Duodenal mucosa (tissue), 2 donors: Measurements from ENCODE around the gene CIDEB.
A peak's percentile ranks its signal among the peaks of the same experiment; 100 is the strongest.

Source experiments
- H3K27ac ChIP-seq: one replicate; pipeline ENCODE4 v1.7.0; 2013; ENCODE audit warnings: low read depth, low read length
- H3K27me3 ChIP-seq, 2 donors: one replicate each; pipeline ENCODE4 v1.7.0; 2013; ENCODE audit warnings: low read length in 2 of 2, control low read depth in 1 of 2; ENCODE audit not compliant: insufficient read depth in 2 of 2, control insufficient read depth in 1 of 2
- H3K36me3 ChIP-seq, 2 donors: one replicate each; pipeline ENCODE4 v1.7.0; 2013; ENCODE audit warnings: low read length in 2 of 2, control low read depth in 1 of 2; ENCODE audit not compliant: insufficient read depth in 2 of 2, control insufficient read depth in 1 of 2
- H3K4me1 ChIP-seq, 2 donors: one replicate each; pipeline ENCODE4 v1.7.0; 2013; ENCODE audit warnings: low read length in 2 of 2, control low read depth in 1 of 2; ENCODE audit not compliant: insufficient read depth in 2 of 2, control insufficient read depth in 1 of 2
- H3K4me3 ChIP-seq, 2 donors: one replicate each; pipeline ENCODE4 v1.7.0; 2013; ENCODE audit warnings: low read length in 2 of 2, low read depth in 1 of 2
- H3K9ac ChIP-seq, 2 donors: one replicate each; pipeline ENCODE4 v1.7.0; 2013; ENCODE audit warnings: low read length in 2 of 2, low read depth in 1 of 2
- H3K9me3 ChIP-seq, 2 donors: one replicate each; pipeline ENCODE4 v1.7.0; 2013; ENCODE audit warnings: low read length in 2 of 2, control low read depth in 1 of 2; ENCODE audit not compliant: control insufficient read depth in 1 of 2

The CIDEB gene

GRCh38 chr14:24307156-24307574 lies 612 bp downstream of the CIDEB start:
- Histone ChIP-seq H3K9ac (peak overlapping the region; percentile 55 to 71), H3K4me1 (peaks cover 56 to 78% of the 10 kb centered on the region in 2 donors), H3K4me3 (peak overlapping the region; percentile 65 to 70), H3K36me3 (peaks cover 36 to 43% of the 10 kb centered on the region in 2 donors), H3K27me3 (no peaks in the 10 kb centered on the region), H3K27ac (peak overlapping the region; percentile 74), H3K9me3 (no peaks in the 10 kb centered on the region)

- Histone ChIP-seq H3K9ac (peak overlapping the region in 1 of 2 donors; percentile 8), H3K9me3 (no peaks in the 10 kb centered on the region), H3K27ac (peak overlapping the region; percentile 57), H3K27me3 (no peaks in the 10 kb centered on the region), H3K4me3 (no peak overlapping the region), H3K36me3 (peaks cover 45 to 54% of the 10 kb centered on the region in 2 donors), H3K4me1 (peaks cover 54 to 74% of the 10 kb centered on the region in 2 donors)
Measured at GRCh38 chr14:24304019-24304387, 3.8 kb downstream of the CIDEB start.

DNA sequence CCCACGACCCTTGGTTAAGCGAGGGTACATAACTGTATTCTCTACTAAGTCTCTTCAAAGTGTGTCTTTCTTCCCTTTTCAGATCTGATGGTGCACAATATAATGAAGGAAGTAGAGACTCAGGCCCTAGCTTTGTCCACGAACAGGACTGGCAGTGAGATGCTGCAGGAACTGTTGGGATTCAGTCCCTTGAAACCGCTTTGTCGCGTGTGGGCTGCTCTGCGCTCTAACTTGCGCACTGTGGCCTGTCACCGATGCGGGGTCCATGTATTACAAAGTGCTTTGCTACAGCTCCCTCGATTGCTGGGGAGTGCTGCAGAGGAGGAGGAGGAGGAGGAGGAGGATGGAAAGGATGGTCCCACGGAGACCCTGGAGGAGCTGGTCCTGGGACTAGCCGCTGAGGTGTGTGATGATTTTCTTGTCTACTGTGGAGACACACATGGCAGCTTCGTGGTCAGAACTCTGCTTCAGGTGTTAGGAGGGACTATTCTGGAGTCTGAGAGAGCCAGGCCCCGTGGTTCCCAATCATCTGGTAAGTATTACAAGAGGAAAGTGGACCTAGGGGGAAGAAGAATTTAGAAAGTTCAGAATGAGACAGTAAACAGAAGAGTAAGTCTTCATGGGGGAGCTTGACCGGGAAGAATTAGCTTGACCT lies 7.3 kb downstream of the CIDEB start:
- Histone ChIP-seq H3K36me3 (peaks cover 46 to 56% of the 10 kb centered on the region in 2 donors), H3K9me3 (no peaks in the 10 kb centered on the region), H3K27me3 (no peaks in the 10 kb centered on the region), H3K9ac (peak overlapping the region; percentile 97 to 99), H3K27ac (peak overlapping the region; percentile 71), H3K4me1 (peaks cover 60 to 70% of the 10 kb centered on the region in 2 donors), H3K4me3 (peak overlapping the region; percentile 85 to 93)

GRCh38 chr14:24299255-24300191 lies 8.3 kb downstream of the CIDEB start, which contains the start of the genes DHRS1 and NOP9:
TSS of gene DHRS1 (minus strand) at chr14:24299780. CDS start at chr14:24299106, 674 bp downstream.
TSS of gene NOP9 (plus strand) at chr14:24299850. CDS start at chr14:24299955, 105 bp downstream.
- peak within 1 kb of the TSS; percentile 97 to 99 for H3K9ac ChIP-seq
- H3K9me3 ChIP-seq: no peaks in the 10 kb centered on the region
- peaks cover 38 to 51% of the 10 kb centered on the region in 2 donors for H3K36me3 ChIP-seq
- H3K4me1 ChIP-seq: peaks cover 60 to 64% of the 10 kb centered on the region in 2 donors
- peak within 1 kb of the TSS; percentile 85 to 93 for H3K4me3 ChIP-seq
- H3K27me3 ChIP-seq: no peaks in the 10 kb centered on the region
- peak within 1 kb of the TSS; percentile 90 for H3K27ac ChIP-seq

DNA sequence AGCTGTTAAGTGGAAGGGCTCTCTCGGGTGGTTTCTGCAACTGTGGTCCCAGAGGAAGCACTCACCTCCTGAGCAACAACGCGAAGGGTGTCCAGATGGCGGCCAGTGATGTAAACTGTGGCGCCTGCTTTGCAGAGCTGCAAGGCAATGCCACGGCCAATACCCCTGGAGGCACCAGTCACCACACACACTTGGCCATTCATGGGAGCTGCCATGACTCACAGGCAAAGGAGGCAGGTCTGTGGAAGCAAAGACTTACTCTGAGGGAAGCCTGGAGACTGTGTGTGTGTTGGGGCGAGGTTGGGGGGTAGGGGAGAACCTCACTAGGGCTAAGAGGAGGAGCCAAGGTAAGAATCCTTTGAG lies 8.9 kb downstream of the CIDEB start:
- peak overlapping the region; percentile 90 for H3K27ac ChIP-seq
- H3K36me3 ChIP-seq: peaks cover 32 to 45% of the 10 kb centered on the region in 2 donors
- peak overlapping the region; percentile 97 to 99 for H3K9ac ChIP-seq
- no peaks in the 10 kb centered on the region for H3K9me3 ChIP-seq
- H3K4me3 ChIP-seq: peak overlapping the region; percentile 85 to 93
- peaks cover 54 to 58% of the 10 kb centered on the region in 2 donors for H3K4me1 ChIP-seq
- H3K27me3 ChIP-seq: no peaks in the 10 kb centered on the region

GRCh38 chr14:24297190-24297964 lies 10.4 kb downstream of the CIDEB start:
- Histone ChIP-seq H3K9ac (peak overlapping the region; percentile 8 to 22), H3K9me3 (no peaks in the 10 kb centered on the region), H3K4me3 (peak overlapping the region in 1 of 2 donors; percentile 24), H3K4me1 (peaks cover 45 to 49% of the 10 kb centered on the region in 2 donors), H3K27me3 (no peaks in the 10 kb centered on the region), H3K27ac (no peak overlapping the region), H3K36me3 (peaks cover 27 to 36% of the 10 kb centered on the region in 2 donors)

DNA sequence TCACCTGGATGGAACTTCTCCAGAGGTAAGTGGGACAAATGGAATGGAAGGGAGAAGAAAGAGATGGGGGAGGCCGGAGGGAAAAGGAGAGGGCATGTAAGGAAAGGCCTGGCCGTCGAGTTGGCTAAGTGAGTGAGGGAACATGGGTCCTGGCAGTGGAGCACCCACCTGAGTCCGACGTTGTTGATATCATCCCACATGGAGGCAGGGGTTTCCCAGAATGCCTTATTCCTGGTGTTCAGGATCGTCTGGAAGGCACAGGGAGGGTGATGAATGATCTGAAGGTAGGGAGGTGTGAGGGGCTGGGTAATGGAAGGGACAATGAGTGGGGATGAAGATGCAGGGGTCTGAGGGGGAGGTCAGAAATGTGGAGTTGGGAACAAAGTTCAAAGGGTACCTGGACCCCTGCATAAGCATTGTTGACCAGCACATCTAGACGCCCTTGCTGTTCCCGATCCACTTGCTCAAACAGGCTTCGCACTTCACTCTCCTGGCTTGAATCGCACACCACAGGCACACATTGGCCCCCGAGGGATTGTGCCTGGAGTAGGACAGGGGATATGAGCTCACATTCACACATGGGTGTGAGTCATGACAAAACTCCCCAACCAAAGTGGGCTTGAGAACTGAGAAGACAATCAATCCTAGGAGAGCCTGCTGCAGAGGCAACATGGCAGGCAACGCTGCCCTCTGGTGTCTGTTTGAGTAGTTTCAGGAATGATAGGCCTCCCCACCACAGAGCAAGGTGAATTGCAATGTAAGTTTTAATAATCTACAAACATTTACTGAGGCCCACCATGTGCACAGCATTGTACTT lies 11.2 kb downstream of the CIDEB start:
- Histone ChIP-seq H3K27ac (no peak overlapping the region), H3K4me1 (peaks cover 38 to 42% of the 10 kb centered on the region in 2 donors), H3K4me3 (peak overlapping the region in 1 of 2 donors; percentile 24), H3K9ac (peak overlapping the region; percentile 8 to 22), H3K9me3 (no peaks in the 10 kb centered on the region), H3K27me3 (no peaks in the 10 kb centered on the region), H3K36me3 (peaks cover 23 to 36% of the 10 kb centered on the region in 2 donors)

- Histone ChIP-seq H3K9ac (no peak overlapping the region), H3K4me3 (no peak overlapping the region), H3K36me3 (peaks cover 40 to 54% of the 10 kb centered on the region in 2 donors), H3K27ac (no peak overlapping the region), H3K4me1 (peaks cover 16 to 17% of the 10 kb centered on the region in 2 donors), H3K27me3 (no peaks in the 10 kb centered on the region), H3K9me3 (no peaks in the 10 kb centered on the region)
Measured at GRCh38 chr14:24293525-24293924, 14.3 kb downstream of the CIDEB start.
